HepG2 (cell line): ENCODE measurements around the gene CTNNA3. TPM values are rescaled to one million over a fixed set of nuclear protein-coding genes. Genes with fewer than 3 reads are reported as not detected.

Source experiments
- ATAC-seq: fragments of 200-7000 bp; cut with Tn5 transposase; 3 replicates; pipeline ENCODE4 v1.9.1; 2020; ENCODE audit warnings: mild to moderate bottlenecking, moderate library complexity
- BruUV-seq: library from RNA; stranded (reverse); fragments of 400-500 nt; replicated peaks from 2 replicates; lab custom pipeline; 2021; lab: Mats Ljungman, UMichigan
- CTCF ChIA-PET: fragments of 300-600 bp; formaldehyde crosslinking; extraction: SDS; loops from one replicate; lab custom pipeline; 2021; ENCODE audit warnings: low total read pairs, inconsistent platforms, low intra/inter-chr PET ratio; lab: Yijun Ruan, JAX
- POLR2A ChIA-PET: fragments of 350-600 bp; sonication (Branson Sonifier 250); formaldehyde crosslinking; loops from one replicate; lab custom pipeline; 2020; ENCODE audit warnings: antibody characterized with exemption, inconsistent platforms; lab: Yijun Ruan, JAX
- DNase-seq: peaks from one replicate; pipeline ENCODE4 v3.0.0-alpha.2; 2015; ENCODE audit warnings: low spot score
- FAIRE-seq: peaks from 3 replicates; lab custom pipeline; 2011; peaks lifted over from hg19 to GRCh38; lab: Jason Lieb, UNC
- H2AFZ ChIP-seq: one replicate; pipeline ENCODE4 v1.6.1; 2011; ENCODE audit warnings: low read length, inconsistent platforms
- H3K27ac ChIP-seq: fragments of 300-600 bp; 3 replicates; pipeline ENCODE4 v1.8.0; 2011; ENCODE audit warnings: mixed run types, mild to moderate bottlenecking, mixed read lengths, low read length, inconsistent platforms; ENCODE audit not compliant: insufficient read depth; ENCODE audit errors: extremely low read length
- H3K27me3 ChIP-seq, 2 experiments: fragments of 200-600 bp in 1 of 2; 2 replicates in 1 of 2; 3 replicates in 1 of 2; pipeline versions ENCODE4 v1.6.0 to v1.8.0; 2011; ENCODE audit warnings: low read length in 2 of 2, mild to moderate bottlenecking in 2 of 2, moderate library complexity in 2 of 2, inconsistent platforms in 1 of 2; ENCODE audit not compliant: insufficient read depth in 2 of 2, control insufficient read depth in 1 of 2
- H3K36me3 ChIP-seq, 2 experiments: fragments of 200-600 bp in 1 of 2; replicated peaks in 1 of 2; 2 replicates in 1 of 2; 3 replicates in 1 of 2; pipeline versions ENCODE4 v1.5.1 to v1.8.0; 2011; ENCODE audit warnings: low read length in 2 of 2, inconsistent platforms in 1 of 2; ENCODE audit not compliant: insufficient read depth in 2 of 2, control insufficient read depth in 1 of 2
- H3K4me1 ChIP-seq: 2 replicates; pipeline ENCODE4 v1.5.1; 2012; ENCODE audit warnings: low read length, inconsistent platforms; ENCODE audit not compliant: insufficient read depth
- H3K4me2 ChIP-seq: 2 replicates; pipeline ENCODE4 v1.6.0; 2011; ENCODE audit warnings: low read depth, low read length, inconsistent platforms
- H3K4me3 ChIP-seq, 3 experiments: fragments of 200-600 bp in 1 of 3; sonication (generic), shearing (Covaris generic) in 1 of 3; replicated peaks in 1 of 3; 2 replicates each; pipeline ENCODE4 v1.5.1; 2011 to 2016; ENCODE audit warnings: low read length in 3 of 3, inconsistent platforms in 2 of 3, low read depth in 2 of 3, mild to moderate bottlenecking in 2 of 3, control low read depth in 1 of 3, mixed read lengths in 1 of 3; ENCODE audit not compliant: insufficient read depth in 1 of 3
- H3K79me2 ChIP-seq: one replicate; pipeline ENCODE4 v1.6.1; 2011; ENCODE audit warnings: low read length, inconsistent platforms; ENCODE audit not compliant: insufficient read depth
- H3K9ac ChIP-seq: 2 replicates; pipeline ENCODE4 v1.6.0; 2011; ENCODE audit warnings: mild to moderate bottlenecking, low read depth, low read length, inconsistent platforms; ENCODE audit not compliant: insufficient read depth
- H3K9me3 ChIP-seq: 2 replicates; pipeline ENCODE4 v1.5.1; 2012; ENCODE audit warnings: mild to moderate bottlenecking, low read length
- H4K20me1 ChIP-seq: 2 replicates; pipeline ENCODE4 v1.6.0; 2011; ENCODE audit warnings: inconsistent platforms, mild to moderate bottlenecking, low read length, moderate library complexity; ENCODE audit not compliant: insufficient read depth
- HDAC1 ChIP-seq: sonication (generic); formaldehyde crosslinking; IDR thresholded peaks from 2 replicates; pipeline ENCODE4 v1.5.1; 2020; ENCODE audit warnings: mild to moderate bottlenecking, missing genetic modification reagents
- HMGXB4 ChIP-seq, 2 experiments: sonication (generic) in 1 of 2; formaldehyde crosslinking in 1 of 2; IDR thresholded peaks; 2 replicates each; pipeline versions ENCODE4 v1.4.0 to v1.6.1; 2018 to 2020; ENCODE audit warnings: missing genetic modification reagents in 2 of 2, borderline replicate concordance in 1 of 2, low read depth in 1 of 2, mild to moderate bottlenecking in 1 of 2, missing biosample characterization in 1 of 2
- HNF4G ChIP-seq, 2 experiments: sonication (generic) in 1 of 2; formaldehyde crosslinking in 1 of 2; IDR thresholded peaks; 2 replicates each; pipeline versions ENCODE4 v1.4.0 to v1.6.1; 2011 to 2020; ENCODE audit warnings: borderline replicate concordance in 2 of 2, low read depth in 2 of 2, mild to moderate bottlenecking in 2 of 2, low read length in 1 of 2, missing genetic modification reagents in 1 of 2, moderate library complexity in 1 of 2
- IRF2 ChIP-seq: IDR thresholded peaks from 2 replicates; pipeline ENCODE4 v1.6.1; 2018; ENCODE audit warnings: missing genetic modification reagents, missing compliant biosample characterization
- MBD4 ChIP-seq: IDR thresholded peaks from 2 replicates; pipeline ENCODE4 v1.6.1; 2012; ENCODE audit warnings: low read length, inconsistent platforms, borderline replicate concordance
- SOX13 ChIP-seq, 3 experiments: fragments of 450-650 bp in 1 of 3; sonication (generic) in 1 of 3; formaldehyde crosslinking in 1 of 3; IDR thresholded peaks in 2 of 3; conservative IDR thresholded peaks in 1 of 3; 2 replicates each; pipeline versions ENCODE4 v1.5.0 to v1.6.1; 2016 to 2020; ENCODE audit warnings: antibody characterized with exemption in 1 of 3, mild to moderate bottlenecking in 1 of 3, missing compliant biosample characterization in 1 of 3, missing genetic modification reagents in 1 of 3, moderate library complexity in 1 of 3
- TIGD3 ChIP-seq: sonication (generic); formaldehyde crosslinking; IDR thresholded peaks from 2 replicates; pipeline ENCODE4 v1.5.1; 2020; ENCODE audit warnings: mild to moderate bottlenecking, missing genetic modification reagents, borderline replicate concordance
- ZNF441 ChIP-seq: sonication (generic); formaldehyde crosslinking; IDR thresholded peaks from 2 replicates; pipeline ENCODE4 v1.7.0; 2021; ENCODE audit warnings: missing genetic modification reagents, borderline replicate concordance
- ZSCAN20 ChIP-seq: sonication (generic); formaldehyde crosslinking; IDR thresholded peaks from 2 replicates; pipeline ENCODE4 v1.4.0; 2020; ENCODE audit warnings: missing genetic modification reagents, mild to moderate bottlenecking, borderline replicate concordance
- WGBS: methylation state at CpG from one replicate; pipeline ENCODE4 v1.1.6; 2017; ENCODE audit warnings: low lambda C conversion rate; 5-methylcytosine and 5-hydroxymethylcytosine counted together
- in situ Hi-C: cut with HindIII; loops from 2 replicates; pipeline ENCODE4 v1.10.0; 2017; ENCODE audit warnings: low pct_unique_long_range_greater_than_20kb; ENCODE audit not compliant: extremely low pct_ligation_motif_present
- intact Hi-C: fragments of 100-400 bp; cut with micrococcal nuclease; formaldehyde crosslinking; loops from one replicate; pipeline ENCODE4 v1.10.0; 2022; ENCODE audit not compliant: unreplicated experiment
- polyA plus RNA-seq, 8 experiments: library from polyadenylated mRNA; depleted of rRNA in 3 of 8; stranded (reverse) in 7 of 8; unstranded in 1 of 8; fragments of >200 nt; fragmentation: Illumina TruSeq in 4 of 8; extraction: Trizol in 4 of 8; gene quantifications; 2 replicates each; pipeline versions ENCODE4 v1.2.1 to v1.2.3, GENCODE V29; 2011 to 2016; ENCODE audit warnings: low read depth in 4 of 8, missing spikeins in 1 of 8, mixed read lengths in 1 of 8; ENCODE audit not compliant: insufficient read depth in 1 of 8
- total RNA-seq, 5 experiments: library from RNA; depleted of rRNA; stranded (reverse); fragments of >200 nt; fragmentation: Illumina TruSeq; extraction: Trizol; gene quantifications; 2 replicates each; pipeline ENCODE4 v1.2.3, GENCODE V29; 2016; ENCODE audit warnings: low read depth in 1 of 5

Gene CTNNA3
- total and polyA plus RNA-seq, 2 of the 13 experiments (the other 11 are each of a cell fraction or from before 2014, with no cell fraction given), result not detected

- TF ChIP-seq ZNF441, result no peak
- TF ChIP-seq HDAC1 (CRISPR knock-in tag), result no peak
- no peak for TF ChIP-seq MBD4
- no peak for TF ChIP-seq HMGXB4 (CRISPR knock-in tag; IDR thresholded peaks at IDR 0.05; ENCODE audit: borderline replicate concordance in 1 of 2, low read depth in 1 of 2)
- Histone ChIP-seq H3K79me2 (no peaks in the 10 kb centered on the region), H3K4me1 (no peaks in the 10 kb centered on the region), H3K36me3 (no peaks in the 10 kb centered on the region), H3K27ac (no peak overlapping the region), H4K20me1 (no peaks in the 10 kb centered on the region), H3K4me2 (no peak overlapping the region), H3K9me3 (no peaks in the 10 kb centered on the region), H3K9ac (no peak overlapping the region), H3K27me3 (no peaks in the 10 kb centered on the region), H2AFZ (no peak overlapping the region), H3K4me3 (no peak overlapping the region)
- in situ Hi-C loops (no loop called here), intact Hi-C loops (no loop called here)
- DNase-seq, result no peak
- BruUV-seq, result no TSS peak
- ChIA-PET POLR2A (no interaction called here), CTCF (no interaction called here)
- no peak for FAIRE-seq
- no peak for ATAC-seq
- 0% methylated on average over 1 of the region's 1 CpG for WGBS
Measured at GRCh38 chr10:66827353-66827752, 868.6 kb downstream of the CTNNA3 start.

GRCh38 chr10:66823301-66823700 lies 872.7 kb downstream of the CTNNA3 start:
- Histone ChIP-seq H3K79me2 (no peaks in the 10 kb centered on the region), H3K4me1 (no peaks in the 10 kb centered on the region), H3K9me3 (no peaks in the 10 kb centered on the region), H2AFZ (no peak overlapping the region), H3K27ac (no peak overlapping the region), H3K9ac (no peak overlapping the region), H3K4me3 (no peak overlapping the region), H3K27me3 (no peaks in the 10 kb centered on the region), H3K36me3 (no peaks in the 10 kb centered on the region), H4K20me1 (no peaks in the 10 kb centered on the region), H3K4me2 (no peak overlapping the region)
- in situ Hi-C loops, result no loop called here
- no peak for DNase-seq
- intact Hi-C loops, result no loop called here
- no peak for ATAC-seq
- BruUV-seq, result no TSS peak
- ChIA-PET CTCF (no interaction called here), POLR2A (no interaction called here)
- 8% methylated on average over 1 of the region's 1 CpG for WGBS
- FAIRE-seq, result no peak
- TF ChIP-seq HNF4G (IDR thresholded peaks at IDR 0.05; ENCODE audit: borderline replicate concordance, low read depth, low read length) (no peak), HNF4G (CRISPR knock-in tag; IDR thresholded peaks at IDR 0.05; ENCODE audit: borderline replicate concordance, low read depth) (no peak), TIGD3 (CRISPR knock-in tag) (no peak), SOX13 (IDR thresholded peaks at IDR 0.05) (no peak), SOX13 (CRISPR knock-in tag; conservative IDR thresholded peaks at IDR 0.05 in 1 of 2, IDR thresholded peaks at IDR 0.05 in 1 of 2) (no peak), ZSCAN20 (no peak), IRF2 (CRISPR knock-in tag) (no peak)
